Stimulated activated CD4-positive, alpha-beta T cell treated with anti-CD3 and anti-CD28 coated beads, Interleukin-1b, Interleukin-23, amount 100 ng/mL, for 24 hours (primary cell): Measurements from ENCODE around the gene IGDCC3.
A peak's percentile ranks its signal among the peaks of the same experiment; 100 is the strongest.
"Not testable (repeated sequence)": the region's sequence is repeated elsewhere in the genome, so short reads cannot be mapped to it uniquely, and the experiment has no call there.

Experiments
- DNase-seq, 4 experiments: peaks; one replicate each; pipeline ENCODE4 v3.0.0-alpha.2; 2020; ENCODE audit warnings: low read depth in 4 of 4, low spot score in 1 of 4

Gene IGDCC3

GRCh38 chr15:65406424-65407000 lies 28.7 kb upstream of the IGDCC3 start:
- no peak for DNase-seq

DNA sequence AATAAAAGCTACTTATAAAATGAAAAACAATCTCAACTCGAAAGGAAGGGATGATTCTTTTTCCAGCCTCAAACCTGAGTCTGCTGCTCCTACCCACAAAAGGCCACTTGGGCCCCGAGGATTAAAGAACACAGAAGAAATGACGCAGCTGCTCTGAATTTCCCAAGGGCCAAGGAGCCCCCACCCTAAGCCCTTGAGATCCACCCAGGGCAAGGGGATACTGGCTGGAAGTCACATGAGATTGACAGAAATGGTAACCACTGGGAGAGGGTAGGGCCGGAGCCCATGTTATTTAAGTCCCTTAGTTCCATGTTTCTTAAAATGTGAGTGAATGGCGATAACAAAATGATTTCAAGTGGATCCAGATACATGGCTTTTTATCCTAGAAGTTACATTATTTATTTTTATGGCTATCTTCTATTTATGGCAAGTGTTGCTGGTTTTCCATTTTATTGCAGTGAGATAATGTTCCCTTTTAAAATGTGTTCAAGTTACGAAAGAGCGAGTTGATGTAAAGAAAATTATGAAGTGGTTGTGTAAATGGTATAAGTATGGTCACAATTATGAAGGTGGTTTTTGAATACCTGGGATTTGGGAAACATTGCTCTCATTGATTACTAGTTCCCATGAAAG lies 28.1 kb upstream of the IGDCC3 start:
- DNase-seq, result no peak

DNA sequence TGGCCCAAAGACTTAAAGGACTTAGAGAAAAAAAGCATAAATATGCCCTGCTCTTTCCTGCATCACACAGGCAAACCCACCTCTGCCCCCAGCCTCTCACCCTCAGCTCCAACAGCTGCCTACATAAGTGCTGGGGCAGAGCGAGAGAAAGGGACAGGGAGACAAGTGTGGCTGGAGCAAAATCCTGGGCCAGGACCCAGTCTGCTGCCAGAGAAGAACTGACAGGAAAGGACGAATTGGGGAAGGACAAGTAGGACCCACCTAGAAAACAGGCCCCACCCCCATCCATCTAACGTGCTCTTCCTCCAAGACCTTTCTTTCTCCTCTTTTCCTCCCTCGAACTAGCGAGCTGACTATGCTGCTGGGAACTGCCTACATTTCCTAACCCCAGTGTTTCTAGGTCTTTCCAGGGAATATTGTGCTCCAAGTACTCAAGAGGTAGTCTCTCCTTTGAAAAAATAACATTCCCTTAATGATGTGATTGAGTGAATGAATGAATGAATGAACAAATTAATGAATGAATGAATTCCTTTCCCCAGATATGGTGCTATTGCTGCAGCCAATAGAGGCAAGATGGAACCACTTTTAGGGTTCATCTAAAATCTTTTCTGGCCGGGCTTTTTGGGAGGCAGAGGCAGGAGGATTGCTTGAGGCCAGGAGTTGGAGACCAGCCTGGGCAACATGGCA lies 26.5 kb upstream of the IGDCC3 start:
- DNase-seq, result no peak

- no peak for DNase-seq
Measured at GRCh38 chr15:65402961-65403360, 25.2 kb upstream of the IGDCC3 start.

- no peak for DNase-seq
Measured at GRCh38 chr15:65401611-65402240, 23.9 kb upstream of the IGDCC3 start.

DNA sequence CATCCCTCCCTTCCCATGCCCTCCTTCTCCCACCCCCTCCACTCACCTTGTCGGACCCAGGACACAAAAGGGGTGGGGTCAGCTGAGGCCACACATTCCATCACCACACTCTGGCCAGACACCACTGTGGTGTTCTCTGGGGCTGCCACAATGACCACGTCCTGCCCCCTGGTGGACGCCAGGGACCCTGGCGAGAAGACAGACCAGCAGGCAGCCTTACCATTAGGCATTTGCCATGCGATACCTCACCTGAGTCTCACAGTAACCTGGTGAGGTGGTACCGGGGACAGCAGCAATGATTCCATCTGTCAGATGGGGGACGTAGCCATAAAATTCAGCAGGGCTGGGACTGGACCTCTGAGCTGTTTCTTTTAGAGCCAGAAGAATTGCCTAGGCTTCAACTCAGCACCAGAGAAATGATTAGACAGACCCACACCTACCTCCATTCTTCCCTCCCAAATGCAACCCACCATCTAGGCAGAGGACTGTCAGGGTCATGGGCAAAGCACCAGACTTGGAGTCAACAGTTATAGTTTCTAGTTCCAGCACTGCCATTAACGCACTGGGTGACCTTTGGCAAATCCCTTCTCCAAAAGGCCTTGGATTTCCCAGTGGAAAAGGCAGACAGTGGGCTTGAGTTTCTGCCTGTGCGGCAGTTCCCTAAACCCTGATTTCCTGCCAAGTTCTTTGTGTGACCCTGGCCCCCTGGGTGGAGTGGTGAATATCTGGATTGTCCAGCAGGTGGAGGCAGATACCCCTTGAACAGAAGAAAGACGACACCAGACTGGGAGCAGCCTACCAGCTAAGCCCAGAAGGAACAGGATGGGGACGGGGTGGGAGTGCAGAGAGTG lies 23.2 kb upstream of the IGDCC3 start:
- DNase-seq, result peak in 1 of 4 experiments; percentile 28

DNA sequence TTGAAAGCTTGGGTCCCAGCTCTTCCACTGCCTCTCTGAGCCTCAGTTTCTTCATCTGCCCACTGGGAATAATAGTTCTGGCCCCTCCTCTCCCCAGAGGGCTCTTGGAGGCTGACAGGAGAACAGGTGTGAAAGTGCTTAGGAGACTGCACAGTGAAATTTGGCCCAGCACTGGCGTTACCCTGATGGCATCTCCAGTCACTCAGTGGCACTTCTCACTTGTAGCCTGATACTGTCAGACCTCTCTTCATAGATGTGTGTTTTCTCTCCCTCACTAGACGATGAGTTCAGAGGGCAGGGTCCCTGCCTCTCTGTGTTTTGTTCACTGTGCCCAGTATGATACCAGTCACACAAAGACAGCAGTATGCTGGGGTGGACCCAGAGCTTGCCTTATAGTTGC lies 22.2 kb upstream of the IGDCC3 start:
- no peak for DNase-seq

GRCh38 chr15:65399001-65399706 lies 21.4 kb upstream of the IGDCC3 start:
- no peak for DNase-seq

DNA sequence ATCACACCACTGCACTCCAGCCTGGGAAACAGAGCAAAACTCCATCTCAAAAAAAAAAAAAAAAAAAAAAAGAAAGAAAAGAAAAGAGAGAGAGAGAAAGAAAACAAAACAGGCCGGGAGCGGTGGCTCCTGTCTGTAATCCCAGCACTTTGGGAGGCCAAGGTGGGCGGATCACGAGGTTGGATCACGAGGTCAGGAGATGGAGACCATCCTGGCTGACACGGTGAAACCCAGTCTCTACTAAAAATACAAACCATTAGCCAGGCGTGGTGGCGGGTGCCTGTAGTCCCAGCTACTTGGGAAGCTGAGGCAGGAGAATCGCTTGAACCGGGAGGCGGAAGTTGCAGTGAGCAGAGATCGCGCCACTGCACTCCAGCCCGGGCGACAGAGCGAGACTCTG lies 20.7 kb upstream of the IGDCC3 start:
- not testable (repeated sequence) for DNase-seq

- DNase-seq, result no peak
Measured at GRCh38 chr15:65396965-65397317, 19.1 kb upstream of the IGDCC3 start.

DNA sequence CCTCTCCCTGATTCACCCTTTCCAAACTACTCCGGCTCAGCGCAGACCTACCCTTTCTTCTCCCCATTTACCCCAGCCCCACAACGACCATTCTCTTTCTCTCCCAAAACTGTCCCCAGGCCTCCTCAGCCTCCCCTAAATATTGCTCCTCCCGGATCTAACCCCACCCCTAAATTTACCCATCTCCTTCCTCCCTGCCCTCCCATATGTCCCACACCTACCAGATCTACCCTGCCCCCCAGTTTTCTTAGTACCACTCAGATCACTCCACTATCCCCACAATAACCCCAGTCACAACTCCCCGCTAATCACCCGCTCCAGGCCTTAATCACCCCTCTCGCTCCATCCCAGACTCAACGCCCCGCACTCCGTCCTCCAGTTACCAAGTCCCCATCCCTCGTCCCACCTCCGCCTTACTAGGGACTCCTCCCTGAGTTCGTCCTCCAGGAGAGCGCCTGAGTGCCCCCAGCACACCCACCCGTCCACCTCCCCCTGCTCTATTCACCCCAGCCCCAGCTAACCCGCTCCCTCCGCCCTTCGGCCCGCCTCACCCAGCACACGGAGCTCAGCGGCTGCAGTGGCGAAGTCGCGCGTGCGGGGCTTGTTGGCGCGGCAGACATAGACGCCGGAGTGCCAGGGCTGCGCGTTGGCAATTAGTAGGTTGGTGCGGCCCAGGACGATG lies 18.6 kb upstream of the IGDCC3 start:
- no peak for DNase-seq

DNA sequence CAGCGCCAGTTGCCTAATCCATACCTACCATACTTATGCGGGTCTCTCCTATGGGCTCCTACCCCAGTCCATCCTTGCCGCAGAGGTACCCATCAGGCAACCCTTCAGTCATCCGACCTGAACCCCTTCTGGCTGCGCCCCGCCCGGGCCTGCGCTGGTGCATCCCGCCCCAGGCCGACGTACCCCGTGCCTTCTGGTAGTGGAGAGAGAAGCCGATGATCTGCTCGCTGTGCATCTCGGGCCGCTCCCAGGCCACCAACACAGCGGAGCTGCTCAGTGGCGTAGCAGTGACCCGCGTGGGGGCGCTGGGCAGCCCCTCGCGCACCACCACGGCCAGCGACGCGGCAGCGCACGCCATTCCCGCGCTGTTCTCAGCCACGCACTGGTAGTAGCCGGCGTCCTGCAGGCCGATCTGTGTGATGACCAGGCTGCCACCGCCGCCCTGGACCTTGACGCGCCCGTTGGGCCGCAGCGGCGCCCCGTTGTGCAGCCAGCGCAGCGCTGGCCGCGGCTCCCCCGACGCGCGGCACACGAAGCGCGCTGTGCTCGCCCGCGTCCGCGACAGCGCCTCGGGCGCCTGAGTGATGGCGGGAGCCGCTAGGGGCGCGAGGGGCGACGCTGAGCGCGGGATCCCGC lies 17.9 kb upstream of the IGDCC3 start:
- no peak for DNase-seq

DNA sequence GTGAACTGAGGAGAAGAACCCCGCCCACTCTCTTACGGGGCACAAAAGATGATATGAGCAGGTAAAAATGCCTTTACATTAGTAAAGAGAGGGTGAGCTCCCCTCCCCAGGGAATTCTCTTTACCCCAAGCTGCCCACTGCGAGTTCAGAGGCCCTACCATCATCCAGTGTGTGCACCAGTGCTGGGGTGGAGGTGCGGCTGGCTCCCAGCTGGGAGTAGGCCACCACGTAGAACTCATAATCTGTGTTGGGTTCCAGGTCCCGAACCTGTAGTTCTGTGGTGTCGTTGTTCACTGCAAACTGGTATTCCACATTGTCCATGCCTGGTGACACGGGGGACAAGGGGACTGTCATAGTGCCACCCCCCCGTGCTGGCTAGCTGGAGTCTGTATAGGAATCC lies 17.1 kb upstream of the IGDCC3 start:
- DNase-seq, result no peak

DNA sequence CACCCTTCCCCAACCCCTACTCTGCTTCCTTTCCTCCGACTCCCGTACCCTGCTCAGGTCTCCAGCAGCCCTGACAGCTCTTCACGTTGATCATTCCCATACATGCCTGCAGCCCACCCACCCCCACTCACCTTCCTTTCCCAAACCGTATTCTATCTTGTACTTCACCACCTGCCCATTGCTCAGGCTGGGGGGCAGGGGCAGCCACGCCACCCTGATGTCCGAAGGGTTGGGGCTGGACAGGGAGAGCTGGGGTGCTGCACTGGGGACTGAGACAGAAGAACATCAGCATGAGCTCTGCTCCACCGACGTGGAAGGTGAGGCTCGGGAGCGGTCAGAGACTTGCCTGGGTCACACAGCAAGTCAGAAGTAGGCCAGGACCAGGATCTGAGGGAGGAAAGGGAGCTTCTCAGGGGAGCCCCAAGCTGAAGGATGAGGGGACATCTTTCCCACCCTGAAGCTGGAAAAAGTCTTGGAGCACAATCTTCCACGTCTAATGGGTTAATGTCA lies 16.5 kb upstream of the IGDCC3 start:
- DNase-seq, result no peak

DNA sequence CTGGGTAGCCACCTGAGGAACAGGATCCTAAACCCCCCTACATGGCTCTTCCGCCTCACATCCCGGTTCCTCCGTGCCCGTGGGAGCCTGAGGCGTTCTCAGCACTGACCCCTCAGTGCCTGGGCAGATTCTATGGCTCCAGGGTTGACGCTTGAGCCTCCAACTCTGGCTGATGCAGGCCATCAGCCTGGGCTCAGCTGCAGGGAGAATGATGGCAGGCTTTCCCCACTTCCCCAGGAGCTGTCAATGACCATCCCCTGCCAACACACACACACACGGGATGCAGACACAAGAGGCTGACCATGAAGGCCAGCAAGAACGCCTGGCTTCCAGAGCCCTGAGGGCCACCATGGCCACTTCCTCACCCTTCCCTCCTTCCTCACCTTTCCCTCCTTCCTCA lies 15.8 kb upstream of the IGDCC3 start:
- DNase-seq, result no peak

GRCh38 chr15:65393091-65393490 lies 15.3 kb upstream of the IGDCC3 start:
- no peak for DNase-seq

- DNase-seq, result no peak
Measured at GRCh38 chr15:65392368-65392767, 14.6 kb upstream of the IGDCC3 start.

- DNase-seq, result no peak
Measured at GRCh38 chr15:65391732-65392131, 13.9 kb upstream of the IGDCC3 start.

DNA sequence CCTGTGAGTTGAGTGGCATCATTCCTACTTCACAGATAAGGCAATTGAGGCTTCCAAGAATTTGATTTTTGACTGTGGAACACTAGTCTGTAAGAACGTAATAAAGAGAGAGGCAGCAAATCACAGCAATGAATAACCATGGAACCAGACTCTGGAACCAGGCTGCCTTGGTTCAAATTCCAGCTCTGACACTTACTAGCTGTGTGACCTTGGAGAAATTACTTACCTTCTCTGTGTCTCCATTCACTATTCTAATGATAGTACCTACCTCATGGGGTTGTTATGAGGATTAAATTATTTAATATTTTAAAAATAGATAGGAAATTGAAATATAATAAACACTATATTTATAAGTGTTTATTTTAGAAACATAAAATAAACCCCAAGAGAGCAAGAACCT lies 12.6 kb upstream of the IGDCC3 start:
- DNase-seq, result no peak

DNA sequence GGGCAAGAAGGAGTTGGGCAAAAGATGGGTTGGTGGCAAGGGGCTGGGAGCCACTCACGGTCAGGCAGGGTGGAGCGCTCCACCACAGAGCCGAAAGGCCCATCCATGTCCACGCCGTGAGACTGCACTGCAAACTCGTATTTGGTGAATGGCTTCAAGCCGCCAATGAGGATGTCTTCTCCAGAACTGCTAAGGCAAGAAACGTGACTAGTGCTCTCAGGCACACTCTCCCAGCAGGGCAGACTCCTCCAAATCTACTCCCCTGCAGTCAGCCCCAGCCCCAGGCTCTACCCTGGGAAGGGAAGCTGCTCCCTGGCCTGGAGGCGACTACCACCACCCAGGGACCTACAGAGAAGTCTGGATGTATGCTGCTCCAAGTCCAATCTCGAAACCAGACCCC lies 11.4 kb upstream of the IGDCC3 start:
- DNase-seq, result no peak
